Fibroblast of skin of right quadriceps (primary cell): ENCODE data around the gene CBFA2T2.
"Not testable (repeated sequence)": the region's sequence is repeated elsewhere in the genome, so short reads cannot be mapped to it uniquely, and the experiment has no call there.

Experiments
- DNase-seq: peaks from one replicate; pipeline ENCODE4 v3.0.0-alpha.2; 2013

Gene CBFA2T2

DNA sequence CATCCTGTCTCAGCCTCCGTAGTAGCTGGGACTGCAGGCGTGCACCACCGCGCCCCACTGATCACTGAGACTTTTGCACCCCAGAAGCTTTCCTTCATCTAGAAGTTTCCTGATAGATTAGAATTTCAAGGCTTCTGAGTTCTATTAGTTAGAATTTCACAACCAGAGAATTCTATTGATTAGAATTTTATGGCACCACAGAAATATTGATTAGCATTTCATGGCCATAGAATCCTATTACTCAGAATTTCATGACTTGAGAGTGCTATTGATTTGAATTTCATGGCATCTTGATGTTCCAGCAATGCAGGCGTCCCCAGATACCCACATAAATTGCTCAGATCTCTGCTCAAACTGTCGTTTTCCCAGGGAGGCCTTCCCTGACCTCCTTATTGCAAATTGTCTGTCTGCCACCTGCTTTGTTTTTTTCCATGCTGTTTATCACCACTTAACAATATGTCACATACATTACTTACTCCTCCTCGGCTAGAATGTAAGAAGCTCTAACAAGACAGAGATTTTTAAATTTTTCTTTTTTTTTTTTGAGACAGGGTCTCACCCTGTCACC, 16.9 kb upstream of the CBFA2T2 start:
- DNase-seq, result no peak

DNA sequence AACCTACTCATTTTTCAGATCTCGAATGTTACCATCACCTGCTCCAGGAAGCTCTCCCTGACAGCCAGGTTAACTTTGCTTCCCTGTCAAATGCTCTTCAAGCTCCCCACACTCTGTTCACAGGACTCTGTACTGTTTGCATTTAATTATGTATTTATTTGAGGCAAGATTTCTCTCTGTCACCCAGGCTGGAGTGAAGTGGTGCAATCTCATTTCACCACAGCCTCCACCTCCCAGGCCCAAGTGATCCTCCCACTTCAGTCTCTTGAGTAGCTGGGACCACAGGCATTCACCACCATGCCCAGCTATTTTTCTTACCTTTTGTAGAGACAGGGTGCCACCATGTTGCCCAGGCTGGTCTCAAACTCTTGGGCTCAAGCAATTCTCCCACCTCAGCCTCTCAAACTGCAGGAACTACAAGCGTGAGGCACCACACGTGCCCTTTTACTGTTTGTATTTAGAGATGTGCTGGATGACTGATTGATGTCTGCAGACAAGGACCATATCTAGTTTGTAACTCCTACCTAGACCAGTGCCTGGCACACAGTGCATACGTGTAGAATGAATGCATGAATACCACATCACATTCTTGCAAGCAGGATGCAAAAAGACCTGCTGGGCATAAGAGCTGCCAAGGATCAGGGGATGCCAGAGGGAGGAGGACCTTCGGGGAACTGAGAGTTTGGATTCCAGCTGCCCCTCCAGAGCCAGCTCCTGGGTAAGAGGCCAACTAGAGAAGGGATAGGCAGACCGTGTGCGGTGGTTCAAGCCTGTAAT, 15.6 kb upstream of the CBFA2T2 start:
- no peak for DNase-seq

DNA sequence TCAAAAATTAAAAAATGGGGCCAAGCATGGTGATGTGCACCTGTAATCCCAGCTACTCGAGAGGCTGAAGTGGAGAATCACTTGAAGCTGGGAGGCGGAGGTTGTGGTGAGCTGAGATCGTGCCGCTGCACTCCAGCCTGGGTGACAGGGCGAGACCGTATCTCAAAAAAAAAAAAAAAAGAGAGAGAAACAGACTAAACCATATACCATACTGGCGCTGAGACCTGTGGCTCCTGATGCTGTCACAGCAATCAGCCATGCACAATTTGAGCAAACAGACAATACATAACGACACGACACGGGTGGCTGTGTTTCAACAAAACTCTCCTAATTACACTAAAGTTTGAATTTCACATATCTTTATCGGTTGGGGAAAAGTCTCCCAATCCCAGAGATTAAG, 14.9 kb upstream of the CBFA2T2 start:
- no peak for DNase-seq

DNA sequence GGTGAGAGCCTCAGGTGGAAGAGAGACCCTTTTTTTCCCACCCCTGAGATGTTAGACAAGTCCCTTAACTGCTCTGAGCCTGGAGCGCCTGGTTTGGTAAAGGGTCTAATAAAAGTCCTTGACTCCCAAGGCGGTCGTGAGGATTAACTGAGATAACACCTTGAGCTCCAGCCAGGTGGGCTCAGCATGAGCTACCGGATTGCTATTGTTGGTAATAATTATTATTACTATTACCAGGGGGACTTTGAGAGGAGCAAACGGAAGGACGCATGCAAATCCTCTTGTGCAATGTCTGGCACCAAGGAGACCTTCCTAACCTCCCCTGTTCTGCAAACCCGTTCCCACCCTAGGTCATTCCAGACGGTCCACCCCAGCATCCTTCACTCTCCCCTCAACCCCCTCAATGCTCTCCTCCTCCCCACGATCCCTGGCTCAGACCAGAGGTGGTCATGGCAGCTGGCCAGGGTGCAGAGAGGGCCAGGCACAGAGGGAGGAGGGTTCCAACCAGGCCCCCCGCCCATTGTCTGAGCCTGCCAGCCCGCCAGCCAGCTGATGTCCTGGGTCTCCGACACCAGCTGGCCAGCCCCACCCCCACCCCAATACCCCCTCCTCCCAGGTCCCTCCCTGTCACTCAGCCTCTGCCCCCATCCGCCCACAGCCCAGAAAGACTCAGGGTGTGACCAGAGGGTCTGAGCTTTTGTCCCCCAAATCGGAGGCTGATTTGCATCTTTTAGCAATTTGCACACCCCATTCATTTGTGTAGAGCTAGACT, 14.3 kb upstream of the CBFA2T2 start:
- no peak for DNase-seq

DNA sequence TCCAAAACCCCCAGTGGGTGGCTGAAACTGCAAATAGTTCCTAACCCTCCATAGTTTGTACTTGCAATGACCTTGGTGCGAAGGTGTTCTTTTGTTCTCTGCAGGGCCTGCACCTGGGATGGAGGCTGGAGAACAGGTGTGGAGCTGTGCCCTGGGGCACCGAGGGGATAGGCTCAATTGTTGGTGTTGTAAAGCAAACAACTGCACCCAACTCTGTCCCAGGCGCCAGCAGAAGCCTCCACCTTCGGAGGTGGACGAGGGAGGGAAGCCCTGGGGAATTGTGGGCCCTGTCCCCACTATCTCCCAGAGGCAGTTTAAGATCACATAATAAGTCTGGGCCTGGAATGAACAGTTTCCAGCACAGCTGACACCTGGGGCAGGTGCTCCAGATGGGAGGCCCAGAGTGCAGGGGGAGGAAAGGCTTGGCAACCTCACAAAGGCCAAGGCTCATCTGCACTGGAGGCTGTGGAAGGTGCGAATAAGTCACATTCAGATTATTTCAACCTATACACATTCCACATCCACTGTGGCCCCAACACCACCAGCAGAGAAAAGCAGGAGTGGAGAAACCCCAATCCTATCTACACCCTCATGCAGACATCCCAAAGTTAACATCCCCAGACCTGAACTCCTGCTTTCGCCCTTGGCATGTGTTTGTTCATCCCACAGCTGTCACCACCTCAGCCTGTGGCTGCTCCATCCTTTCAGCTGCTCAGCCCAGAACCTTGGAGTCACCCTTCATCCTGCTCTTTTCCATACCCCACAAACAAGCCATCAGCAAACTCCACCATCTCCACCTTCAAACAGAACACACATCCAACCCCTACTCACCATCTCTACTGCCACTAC, 12.3 kb upstream of the CBFA2T2 start:
- DNase-seq, result no peak

DNA sequence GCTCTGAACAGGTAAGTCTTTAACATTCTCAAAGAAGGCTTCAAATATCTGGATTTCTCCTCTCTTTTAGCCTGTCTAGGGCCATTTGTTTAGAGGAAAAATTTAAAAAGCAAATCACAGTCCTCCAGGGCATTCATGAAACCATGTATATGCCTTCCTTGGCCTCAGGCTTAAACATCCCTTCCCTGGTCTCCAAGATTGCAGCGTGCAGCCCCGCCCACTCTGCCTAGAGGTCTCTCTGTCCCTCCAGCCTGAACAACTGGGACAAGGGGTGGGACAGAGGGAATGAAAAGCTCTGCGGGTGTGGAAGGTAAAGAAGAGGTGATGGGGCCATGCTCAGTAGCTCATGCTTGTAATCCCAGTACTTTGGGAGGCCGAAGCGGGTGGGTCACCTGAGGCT, 9.8 kb upstream of the CBFA2T2 start:
- DNase-seq, result no peak

DNA sequence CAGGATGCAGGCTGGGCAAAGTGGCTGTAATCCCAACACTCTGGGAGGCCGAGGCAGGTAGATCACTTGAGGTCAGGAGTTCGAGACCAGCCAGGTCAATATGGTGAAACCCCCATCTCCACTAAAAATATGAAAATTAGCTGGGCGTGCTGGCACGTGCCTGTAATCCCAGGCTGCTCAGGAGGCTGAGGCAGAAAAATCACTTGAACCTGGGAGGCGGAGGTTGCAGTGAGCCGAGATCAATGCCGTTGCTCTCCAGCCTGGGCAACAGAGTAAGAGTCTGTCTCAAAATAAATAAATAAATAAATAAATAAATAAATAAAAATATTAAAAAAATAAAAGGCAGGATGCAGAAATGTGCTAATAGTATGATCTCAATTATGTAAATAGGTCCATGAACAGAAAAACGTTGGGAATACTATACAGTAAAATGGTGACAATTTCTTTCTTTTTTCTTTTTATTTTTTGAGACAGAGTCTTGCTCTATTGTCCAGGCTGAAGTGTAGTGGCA, 8.4 kb upstream of the CBFA2T2 start:
- DNase-seq, result no peak

DNA sequence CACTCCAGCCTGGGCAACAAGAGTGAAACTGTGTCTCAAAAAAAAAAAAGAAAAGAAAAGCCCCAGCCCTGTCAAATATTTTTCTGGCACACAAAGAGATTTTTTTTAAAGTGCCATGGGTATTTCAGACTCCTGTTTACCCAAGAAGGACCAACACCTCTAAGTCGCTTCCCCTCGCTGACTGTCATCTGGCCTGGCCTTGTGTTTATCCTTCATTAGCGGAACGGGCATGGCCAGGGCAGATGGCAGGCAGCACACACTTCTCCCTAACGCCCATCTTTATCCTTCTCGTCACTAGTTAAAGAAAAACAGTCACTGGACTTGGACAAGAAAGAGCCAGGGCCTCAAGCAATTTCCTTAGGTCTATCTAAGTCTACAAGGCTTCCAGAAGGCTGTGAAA, 7.3 kb upstream of the CBFA2T2 start:
- no peak for DNase-seq

DNA sequence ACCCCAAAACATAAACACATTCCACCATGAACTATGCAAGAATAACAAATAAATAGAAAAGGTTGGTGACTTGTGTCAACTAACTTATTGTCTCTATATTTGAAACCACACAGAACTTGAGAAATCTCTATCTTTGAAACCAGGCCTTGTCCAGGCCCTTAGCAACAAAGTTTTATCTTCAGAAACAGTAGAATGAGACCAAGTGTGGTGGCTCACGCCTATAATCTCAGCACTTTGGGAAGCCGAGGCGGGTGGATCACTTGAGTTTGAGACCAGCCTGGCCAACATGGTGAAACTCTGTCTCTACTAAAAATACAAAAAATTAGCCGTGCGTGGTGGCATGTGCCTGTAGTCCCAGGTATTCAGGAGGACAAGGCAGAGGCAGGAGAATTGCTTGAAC, 6.7 kb upstream of the CBFA2T2 start:
- DNase-seq, result not testable (repeated sequence)

DNA sequence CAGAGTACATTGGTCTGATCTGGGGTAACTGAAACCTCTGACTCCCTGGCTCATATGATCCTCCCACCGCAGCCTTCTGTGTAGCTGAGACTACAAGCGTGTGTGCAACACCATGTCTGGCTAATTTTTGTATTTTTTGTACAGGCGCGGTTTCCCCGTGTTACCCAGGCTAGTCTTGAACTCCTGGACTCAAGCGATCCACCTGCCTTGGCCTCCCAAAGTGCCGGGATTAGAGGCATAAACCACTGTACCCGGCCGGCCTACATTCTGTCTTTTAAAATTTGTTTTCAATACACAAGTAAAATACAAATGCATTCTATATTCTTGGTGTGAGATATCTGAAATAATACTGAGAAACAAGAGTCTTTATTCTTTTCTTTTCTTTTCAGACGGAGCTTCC, 1.7 kb upstream of the CBFA2T2 start:
- DNase-seq, result no peak

DNA sequence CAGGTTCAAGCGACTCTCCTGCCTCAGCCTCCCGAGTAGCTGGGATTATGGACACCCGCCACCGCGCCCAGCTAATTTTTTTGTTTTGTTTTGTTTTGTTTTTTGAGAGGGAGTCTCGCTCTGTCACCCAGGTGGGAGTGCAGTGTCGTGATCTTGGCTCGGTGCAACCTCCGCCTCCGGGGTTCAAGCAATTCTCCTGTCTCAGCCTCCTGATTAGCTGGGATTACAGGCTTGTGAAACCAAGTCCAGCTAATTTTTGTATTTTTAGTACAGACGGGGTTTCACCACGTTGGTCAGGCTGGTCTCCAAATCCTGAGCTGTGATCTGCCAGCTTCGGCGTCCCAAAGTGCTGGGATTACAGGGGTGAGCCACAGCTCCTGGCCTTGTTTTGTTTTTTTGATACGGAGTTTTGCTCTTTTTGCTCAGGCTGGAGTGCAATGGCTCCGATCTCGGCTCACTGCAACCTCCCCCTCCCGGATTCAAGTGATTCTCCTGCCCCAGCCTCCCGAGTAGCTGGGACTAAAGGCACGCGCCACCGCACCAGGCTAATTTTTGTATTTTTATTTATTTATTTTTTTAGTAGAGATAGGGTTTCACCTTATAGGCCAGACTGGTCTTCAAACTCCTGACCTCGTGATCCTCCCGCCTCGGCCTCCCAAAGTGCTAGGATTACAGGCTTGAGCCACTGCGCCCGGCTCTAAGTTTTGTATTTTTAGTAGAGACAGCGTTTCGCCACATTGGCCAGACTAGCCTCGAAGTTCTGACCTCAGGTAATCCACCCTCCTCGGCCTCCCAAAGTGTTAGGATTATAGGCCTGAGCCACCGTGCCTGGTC, 1.0 kb upstream of the CBFA2T2 start:
- DNase-seq, result not testable (repeated sequence)

DNA sequence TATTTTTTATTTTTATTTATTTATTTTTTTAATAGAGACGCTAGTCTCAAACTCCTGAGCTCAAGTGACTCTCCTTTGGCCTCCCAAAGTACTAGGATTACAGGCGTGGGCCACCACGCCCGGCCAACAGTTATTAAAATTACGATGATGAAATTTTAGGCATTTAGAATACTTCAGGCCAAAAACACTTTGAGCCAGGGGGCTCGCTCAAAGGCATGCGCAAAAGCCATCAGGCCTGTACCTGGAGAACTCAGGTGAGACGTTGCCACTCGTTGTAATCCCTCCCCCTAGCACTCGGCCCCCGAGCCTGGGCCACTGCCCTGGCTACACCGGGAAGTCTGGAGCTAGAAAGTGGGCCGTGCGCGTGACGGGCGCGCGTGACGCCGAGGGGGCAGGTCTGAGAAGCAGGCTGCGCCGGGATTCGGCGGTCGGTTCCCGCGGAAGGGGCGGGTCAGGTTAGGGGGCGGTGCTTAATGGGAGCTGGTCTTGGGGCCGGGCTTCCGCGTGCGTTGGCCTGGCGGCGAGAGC, 337 bp upstream of the CBFA2T2 start:
- peak; percentile 96 for DNase-seq

DNA sequence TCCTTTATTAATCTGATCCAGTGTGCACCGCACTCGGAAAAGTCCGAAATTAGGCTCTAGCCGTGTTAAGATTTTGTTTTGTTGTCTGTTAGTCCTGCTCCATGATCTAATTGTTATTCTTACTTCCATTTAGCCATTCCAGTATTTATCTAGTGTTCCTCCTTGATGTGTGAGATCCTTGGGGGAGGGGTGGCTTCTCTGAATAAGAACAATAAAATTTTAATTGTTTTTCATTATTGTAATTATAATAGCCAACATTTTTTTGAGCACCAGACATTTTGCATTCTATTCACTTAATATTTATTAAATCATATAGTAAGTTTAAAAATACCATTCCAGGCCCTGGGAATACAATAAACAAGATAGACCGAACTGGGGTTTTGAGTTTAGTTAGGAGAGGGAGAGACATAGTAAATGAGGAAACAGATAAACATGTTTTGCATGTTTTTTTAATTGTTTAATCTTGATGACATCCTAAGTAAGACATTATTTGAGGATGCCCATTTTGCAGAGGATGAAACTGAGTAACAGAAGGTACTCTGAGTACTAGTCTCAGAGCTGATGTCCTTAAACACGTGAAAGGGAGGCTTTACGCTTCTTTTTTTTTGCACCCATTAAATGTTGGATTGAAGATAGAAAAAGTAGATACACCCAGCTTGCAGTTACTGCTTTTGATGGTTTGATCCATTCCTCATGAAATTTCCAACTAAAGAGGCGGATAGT, 1.2 kb downstream of the CBFA2T2 start:
- DNase-seq, result no peak

DNA sequence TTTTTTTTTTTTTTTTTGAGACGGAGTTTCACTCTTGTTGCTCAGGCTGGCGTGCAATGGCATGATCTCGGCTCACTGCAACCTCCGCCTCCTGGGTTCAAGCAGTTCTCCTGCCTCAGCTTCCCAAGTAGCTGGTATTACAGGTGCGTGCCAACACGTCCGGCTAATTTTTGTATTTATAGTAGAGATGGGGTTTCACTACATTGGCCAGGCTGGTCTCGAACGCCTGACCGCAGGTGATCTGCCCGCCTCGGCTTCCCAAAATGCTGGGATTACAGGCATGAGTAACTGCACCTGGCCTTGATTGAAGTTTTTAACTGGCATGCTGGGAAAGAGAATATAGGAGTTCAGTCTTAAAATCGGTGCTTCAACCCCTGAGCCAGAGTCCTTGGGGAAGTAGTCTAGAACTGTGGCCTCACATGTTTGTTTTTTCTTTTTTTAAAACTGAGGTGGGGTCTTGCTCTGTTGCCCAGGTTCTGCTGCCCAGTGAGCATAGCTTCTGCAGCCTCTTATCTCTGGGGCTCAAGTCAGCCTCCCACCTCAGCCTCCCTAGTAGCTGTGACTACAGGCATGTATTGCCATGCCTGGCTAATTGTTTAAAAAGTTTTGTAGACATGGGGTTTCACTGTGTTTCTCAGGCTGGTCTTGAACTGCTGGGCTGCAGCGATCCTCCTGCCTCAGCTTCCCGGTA, 3.3 kb downstream of the CBFA2T2 start:
- no peak for DNase-seq

DNA sequence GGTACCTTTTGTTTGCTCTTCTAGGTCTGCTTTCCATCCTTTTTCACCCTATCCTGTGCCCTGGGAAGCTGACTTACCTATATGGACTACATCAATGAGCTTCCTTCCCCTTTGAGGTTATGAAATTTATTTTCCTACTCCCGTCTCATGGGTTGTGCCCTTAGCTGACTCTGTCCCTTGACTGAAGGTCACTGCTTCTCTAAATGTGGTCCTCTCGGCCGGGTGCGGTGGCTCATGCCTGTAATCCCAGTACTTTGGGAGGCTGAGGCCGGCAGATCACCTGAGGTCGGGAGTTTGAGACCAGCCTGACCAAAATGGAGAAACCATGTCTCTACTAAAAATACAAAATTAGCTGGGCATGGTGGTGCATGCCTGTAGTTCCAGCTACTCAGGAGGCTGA, 6.9 kb downstream of the CBFA2T2 start:
- not testable (repeated sequence) for DNase-seq

DNA sequence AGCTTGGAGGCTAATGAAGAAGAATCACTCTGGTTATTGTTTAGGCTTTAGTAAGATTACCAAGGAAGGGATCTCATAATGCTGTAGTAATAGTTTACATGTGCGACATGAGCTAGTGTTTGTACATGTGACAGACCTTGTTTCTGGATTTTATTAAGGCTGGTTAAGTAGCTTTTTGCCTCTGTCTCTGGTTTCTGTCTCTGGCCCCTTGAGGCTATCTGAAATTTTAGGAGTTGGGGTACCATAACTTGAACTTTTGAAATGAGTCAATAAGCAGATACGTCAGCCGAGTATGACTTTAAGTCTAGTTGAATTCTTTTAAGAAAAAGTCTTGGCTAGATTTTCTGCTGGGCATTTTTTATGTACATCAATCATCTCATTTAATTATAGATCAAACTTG, 9.5 kb downstream of the CBFA2T2 start:
- DNase-seq, result peak; percentile 4

DNA sequence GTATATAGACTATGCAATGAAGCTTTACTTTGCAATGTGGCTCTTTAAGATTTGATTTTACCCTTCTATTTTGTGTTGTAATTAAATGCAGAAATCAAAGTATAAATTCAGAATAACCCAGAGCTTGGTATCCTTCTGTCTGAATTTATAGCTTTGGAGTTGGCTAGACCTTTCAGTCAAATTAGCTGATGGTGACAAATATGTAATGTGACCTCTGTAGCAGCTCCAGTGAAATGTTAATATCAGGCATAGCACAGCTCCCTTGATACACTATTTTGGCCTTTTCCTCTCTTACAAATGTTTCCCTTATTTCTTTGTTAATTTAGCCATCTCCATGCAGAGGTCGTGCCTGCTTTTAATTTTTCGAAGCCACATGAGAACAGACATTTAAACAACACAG, 11.1 kb downstream of the CBFA2T2 start:
- no peak for DNase-seq

DNA sequence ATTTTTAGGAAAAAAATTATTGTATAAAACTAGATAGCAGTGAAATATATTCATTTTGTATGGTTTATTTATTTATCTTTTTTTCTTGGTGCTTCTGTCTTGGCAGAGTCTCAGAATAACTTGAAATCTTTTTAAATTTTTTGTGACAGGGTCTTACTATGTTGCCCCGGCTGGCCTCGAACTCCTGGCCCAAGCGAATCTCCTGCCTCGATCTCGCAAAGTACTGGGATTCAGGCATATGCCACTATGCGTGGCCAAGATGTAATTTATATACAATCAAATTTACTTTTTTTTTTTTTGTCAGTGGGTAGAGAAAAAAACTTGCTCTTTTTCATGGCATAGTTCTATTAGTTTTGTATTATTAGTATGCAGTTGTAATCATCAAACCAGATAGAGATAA, 13.7 kb downstream of the CBFA2T2 start:
- no peak for DNase-seq

DNA sequence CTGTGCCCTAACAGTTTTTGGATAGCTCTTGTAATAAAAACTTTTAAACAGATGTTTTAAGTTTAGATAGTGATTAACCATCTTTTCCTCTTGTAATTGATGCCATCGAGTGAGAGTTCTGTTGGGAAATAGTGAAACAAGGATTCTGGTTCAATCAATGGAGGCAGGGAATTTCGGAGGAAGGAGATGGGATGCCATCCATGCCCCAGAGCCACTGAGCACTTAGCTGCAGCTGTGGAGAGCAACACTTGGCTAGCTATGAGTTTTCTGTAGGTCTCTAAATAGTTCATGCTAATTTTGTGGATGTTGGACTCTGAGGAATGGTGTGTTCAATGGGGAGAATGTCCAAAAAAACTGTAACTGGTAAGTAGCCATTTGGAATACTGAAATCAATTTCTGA, 16.7 kb downstream of the CBFA2T2 start:
- DNase-seq, result no peak

DNA sequence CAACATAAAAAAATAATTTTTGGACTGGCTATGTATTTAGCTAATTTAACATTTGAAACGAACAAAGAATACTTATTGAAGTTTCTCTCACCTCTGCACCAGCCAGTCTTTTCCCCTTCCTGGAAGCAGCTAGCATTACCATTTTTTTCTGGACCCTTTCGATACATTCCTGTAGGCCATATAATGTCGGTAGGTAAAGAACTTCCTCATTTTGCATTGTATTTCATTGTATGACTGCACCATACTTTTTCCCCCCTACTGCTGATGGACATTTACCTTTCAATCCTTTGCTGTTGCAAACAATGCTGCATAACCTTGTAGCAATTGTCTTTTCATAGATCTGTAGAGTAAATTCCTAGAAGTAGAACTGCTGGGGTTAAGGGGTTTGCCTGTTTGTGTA, 17.6 kb downstream of the CBFA2T2 start:
- no peak for DNase-seq
